K562 (cell line): Measurements from ENCODE around the gene VSIG10L2. TPM values are rescaled to one million over a fixed set of nuclear protein-coding genes. Genes with fewer than 3 reads are reported as not detected.

Experiments used
- ATAC-seq: fragments of 200-7000 bp; cut with Tn5 transposase; 3 replicates; pipeline ENCODE4 v1.9.1; 2020; ENCODE audit warnings: moderate library complexity
- BruUV-seq: library from RNA; stranded (reverse); fragments of 400-500 nt; replicated peaks from 2 replicates; lab custom pipeline; 2021; lab: Mats Ljungman, UMichigan
- CTCF ChIA-PET: fragments of 300-600 bp; formaldehyde crosslinking; extraction: SDS; loops from one replicate; lab custom pipeline; 2021; ENCODE audit warnings: low intra/inter-chr PET ratio; lab: Yijun Ruan, JAX
- POLR2A ChIA-PET: fragments of 300-600, 350-650 bp; sonication (Branson Sonifier 250); formaldehyde crosslinking; extraction: SDS; loops from one replicate; lab custom pipeline; 2021; ENCODE audit warnings: antibody characterized with exemption, inconsistent platforms; lab: Yijun Ruan, JAX
- DNase-seq, 4 experiments: peaks; one replicate each; pipeline versions ENCODE4 v3.0.0 to v3.0.0-alpha.2; 2011 to 2018; ENCODE audit warnings: low spot score in 3 of 4, mixed read lengths in 3 of 4; ENCODE audit errors: extremely low read depth in 1 of 4
- FAIRE-seq: peaks from 2 replicates; lab custom pipeline; 2011; peaks lifted over from hg19 to GRCh38; lab: Jason Lieb, UNC
- H2AFZ ChIP-seq: 2 replicates; pipeline ENCODE4 v1.6.0; 2011; ENCODE audit warnings: low read depth, low read length, control low read depth, inconsistent platforms
- H3K27ac ChIP-seq: fragments of 200-600 bp; 3 replicates; pipeline ENCODE4 v1.8.0; 2011; ENCODE audit warnings: low read depth, mild to moderate bottlenecking, control low read depth, inconsistent platforms, low read length, moderate library complexity, mixed read lengths; ENCODE audit errors: extremely low read depth
- H3K27me3 ChIP-seq, 2 experiments: fragments of 300-600 bp in 1 of 2; 2 replicates in 1 of 2; 3 replicates in 1 of 2; pipeline versions ENCODE4 v1.6.0 to v1.8.0; 2011; ENCODE audit warnings: inconsistent platforms in 2 of 2, low read length in 2 of 2, mild to moderate bottlenecking in 1 of 2, mixed read lengths in 1 of 2, moderate library complexity in 1 of 2; ENCODE audit not compliant: control insufficient read depth in 2 of 2, insufficient read depth in 2 of 2
- H3K36me3 ChIP-seq: fragments of 300-600 bp; 3 replicates; pipeline ENCODE4 v1.8.0; 2011; ENCODE audit warnings: mild to moderate bottlenecking, low read length, inconsistent platforms; ENCODE audit not compliant: control insufficient read depth, insufficient read depth
- H3K4me1 ChIP-seq, 2 experiments: fragments of 200-600 bp in 1 of 2; replicated peaks in 1 of 2; 2 replicates in 1 of 2; 3 replicates in 1 of 2; pipeline versions ENCODE4 v1.5.1 to v1.8.0; 2011; ENCODE audit warnings: inconsistent platforms in 2 of 2, low read length in 2 of 2, mild to moderate bottlenecking in 1 of 2, mixed read lengths in 1 of 2, moderate library complexity in 1 of 2; ENCODE audit not compliant: control insufficient read depth in 2 of 2, insufficient read depth in 2 of 2
- H3K4me2 ChIP-seq: 2 replicates; pipeline ENCODE4 v1.6.1; 2011; ENCODE audit warnings: low read length, control low read depth, inconsistent platforms, mixed read lengths; ENCODE audit not compliant: insufficient read depth
- H3K4me3 ChIP-seq: fragments of 200-600 bp; sonication (generic), shearing (Covaris generic); 2 replicates; pipeline ENCODE4 v1.5.1; 2016; ENCODE audit warnings: control low read depth, inconsistent platforms
- H3K79me2 ChIP-seq: fragments of 200-600 bp; 3 replicates; pipeline ENCODE4 v1.8.0; 2011; ENCODE audit warnings: low read length, inconsistent platforms; ENCODE audit not compliant: control insufficient read depth, insufficient read depth
- H3K9ac ChIP-seq, 2 experiments: 2 replicates each; pipeline versions ENCODE4 v1.6.0 to v1.6.1; 2011; ENCODE audit warnings: low read depth in 2 of 2, low read length in 2 of 2, control low read depth in 1 of 2, inconsistent platforms in 1 of 2, mild to moderate bottlenecking in 1 of 2, mixed read lengths in 1 of 2; ENCODE audit not compliant: insufficient read depth in 1 of 2
- H3K9me1 ChIP-seq: one replicate; pipeline ENCODE4 v1.6.0; 2011; ENCODE audit warnings: inconsistent platforms, mild to moderate bottlenecking, low read length, moderate library complexity; ENCODE audit not compliant: control insufficient read depth, insufficient read depth
- H3K9me3 ChIP-seq: replicated peaks from 2 replicates; pipeline ENCODE4 v1.5.1; 2011; ENCODE audit warnings: low read depth, low read length, inconsistent platforms; ENCODE audit not compliant: control insufficient read depth, insufficient read depth
- H4K20me1 ChIP-seq: replicated peaks from 2 replicates; pipeline ENCODE4 v1.6.1; 2011; ENCODE audit warnings: low read length, inconsistent platforms, mixed read lengths; ENCODE audit not compliant: control insufficient read depth, insufficient read depth
- CTCF ChIP-seq, 3 experiments: IDR thresholded peaks in 2 of 3; conservative IDR thresholded peaks in 1 of 3; 2 replicates each; pipeline ENCODE4 v1.5.1; 2011 to 2012; ENCODE audit warnings: low read length in 3 of 3, mild to moderate bottlenecking in 3 of 3, control low read depth in 2 of 3, improper control_type of control experiment in 1 of 3, inconsistent platforms in 1 of 3, low read depth in 1 of 3, mixed read lengths in 1 of 3, moderate library complexity in 1 of 3; ENCODE audit not compliant: insufficient read depth in 2 of 3
- NCOA2 ChIP-seq, 2 experiments: fragments of 450-650 bp; IDR thresholded peaks; 2 replicates each; pipeline ENCODE4 v1.6.1; 2018; ENCODE audit warnings: mild to moderate bottlenecking in 2 of 2, moderate library complexity in 1 of 2; ENCODE audit not compliant: partially characterized antibody in 2 of 2
- WGBS: fragments of 100-300 bp; shearing (Covaris generic); methylation state at CpG from one replicate; pipeline ENCODE4 v1.1.6; 2016; ENCODE audit warnings: low coverage, mixed read lengths; ENCODE audit not compliant: insufficient coverage; ENCODE audit errors: missing lambda C conversion rate; 5-methylcytosine and 5-hydroxymethylcytosine counted together
- in situ Hi-C: fragments of 300-500 bp; cut with MboI; formaldehyde crosslinking; loops from 4 replicates; pipeline ENCODE4 v1.15.0; 2018; ENCODE audit warnings: inconsistent platforms, mixed read lengths
- intact Hi-C: fragments of 100-400 bp; cut with micrococcal nuclease; formaldehyde crosslinking; loops from 2 replicates; pipeline ENCODE4 v1.14.2; 2022
- polyA plus RNA-seq, 8 experiments: library from polyadenylated mRNA; depleted of rRNA in 4 of 8; stranded (reverse) in 5 of 8; unstranded in 3 of 8; fragments of >200 nt; fragmentation: Nextera tagmentation in 2 of 8; fragmentation: Illumina TruSeq in 1 of 8; extraction: Ambion mirVana in 2 of 8; extraction: Trizol in 1 of 8; gene quantifications; 2 replicates each; pipeline versions ENCODE4 v1.2.1 to v1.2.3, GENCODE V29; 2011 to 2014; ENCODE audit warnings: inconsistent platforms in 1 of 8, missing spikeins in 1 of 8
- total RNA-seq, 7 experiments: library from RNA; depleted of rRNA in 6 of 7; stranded (reverse); fragments of >200 nt in 6 of 7; fragmentation: Illumina TruSeq in 2 of 7; extraction: Trizol in 2 of 7; gene quantifications; 2 replicates each; pipeline versions ENCODE4 v1.2.1 to v1.2.3, GENCODE V29; 2011 to 2021; ENCODE audit warnings: low replicate concordance in 1 of 7

The VSIG10L2 gene
- total and polyA plus RNA-seq, 9 of the 15 experiments (the other 6 are each of a cell fraction or from before 2014, with no cell fraction given) = not detected

- in situ Hi-C loops (no loop called here), intact Hi-C loops (no loop called here)
- Histone ChIP-seq H3K4me3 (no peak overlapping the region), H3K79me2 (no peaks in the 10 kb centered on the region), H3K4me1 (no peaks in the 10 kb centered on the region), H3K9me3 (no peaks in the 10 kb centered on the region), H3K4me2 (no peak overlapping the region), H3K27ac (no peak overlapping the region), H3K27me3 (peaks cover 55 to 58% of the 10 kb centered on the region in 2 experiments), H2AFZ (no peak overlapping the region), H3K9ac (no peak overlapping the region), H4K20me1 (no peaks in the 10 kb centered on the region; the same call in 1 of the 2 replicates), H3K9me1 (no peaks in the 10 kb centered on the region), H3K36me3 (no peaks in the 10 kb centered on the region)
- ChIA-PET POLR2A (interaction anchor here (1.5 kb wide), 2 partner anchors 14 to 16 kb away, joined by 7 to 9 read pairs; partner anchors contain the start of gene PUS3), CTCF (no interaction called here)
- ATAC-seq (no peak; the same call in 2 of the 3 replicates), FAIRE-seq (no peak), DNase-seq (no peak)
- TF ChIP-seq CTCF (IDR thresholded peaks at IDR 0.05 in 2 of 3, conservative IDR thresholded peaks at IDR 0.05 in 1 of 3; ENCODE audit: insufficient read depth in 2 of 3, low read depth in 1 of 3, low read length in 3 of 3) = peak in 2 of 3 experiments; percentile 15 to 20; a peak in 1 of 6 replicates
- no peak for TF ChIP-seq NCOA2 (IDR thresholded peaks at IDR 0.05; ENCODE audit: partially characterized antibody in 2 of 2)
- 2% methylated on average over 13 of the region's 13 CpGs for WGBS
- BruUV-seq = no TSS peak
Measured at GRCh38 chr11:125918140-125918840, 27.6 kb upstream of the VSIG10L2 start.
